GM12878 (cell line): Measurements from ENCODE around the gene DYNC1H1. TPM values are rescaled to one million over a fixed set of nuclear protein-coding genes. Genes with fewer than 3 reads are reported as not detected.

ENCODE experiments used
- ATAC-seq: fragments of 200-7000 bp; cut with Tn5 transposase; 3 replicates; pipeline ENCODE4 v1.9.1; 2020; ENCODE audit warnings: mild to moderate bottlenecking, moderate library complexity
- BruUV-seq: library from RNA; stranded (reverse); fragments of 400-500 nt; replicated peaks from 2 replicates; lab custom pipeline; 2021; lab: Mats Ljungman, UMichigan
- CTCF ChIA-PET: fragments of 300-600 bp; sonication (Branson Sonifier 250); formaldehyde crosslinking; extraction: SDS; loops from one replicate; lab custom pipeline; 2021; ENCODE audit warnings: inconsistent platforms; lab: Yijun Ruan, JAX
- POLR2A ChIA-PET: fragments of 350-600 bp; formaldehyde crosslinking; extraction: SDS; loops from one replicate; lab custom pipeline; 2021; ENCODE audit warnings: inconsistent platforms; lab: Charles Lee
- RAD21 ChIA-PET: fragments of 300-600 bp; sonication (Branson Sonifier 250); formaldehyde crosslinking; loops from one replicate; lab custom pipeline; 2023; ENCODE audit warnings: antibody characterized with exemption; ENCODE audit not compliant: unreplicated experiment; lab: Charles Lee
- SMC1A ChIA-PET: fragments of 300-600 bp; sonication (Branson Sonifier 250); formaldehyde crosslinking; loops from one replicate; lab custom pipeline; 2023; ENCODE audit not compliant: unreplicated experiment, uncharacterized antibody; lab: Charles Lee
- DNase-seq: peaks from one replicate; pipeline ENCODE4 v3.0.0-alpha.2; 2011; ENCODE audit warnings: low read depth, low spot score
- FAIRE-seq: peaks from 3 replicates; lab custom pipeline; 2011; peaks lifted over from hg19 to GRCh38; lab: Jason Lieb, UNC
- H2AFZ ChIP-seq: 2 replicates; pipeline ENCODE4 v1.6.0; 2011; ENCODE audit warnings: low read depth, low read length, control low read depth; ENCODE audit not compliant: control insufficient read depth
- H3K27ac ChIP-seq: 2 replicates; pipeline ENCODE4 v1.5.1; 2011; ENCODE audit warnings: control low read depth; ENCODE audit not compliant: control insufficient read depth, insufficient read depth
- H3K27me3 ChIP-seq, 2 experiments: replicated peaks in 1 of 2; 2 replicates each; pipeline versions ENCODE4 v1.6.0 to v1.6.1; 2011; ENCODE audit warnings: low read length in 1 of 2; ENCODE audit not compliant: control insufficient read depth in 2 of 2, insufficient read depth in 2 of 2
- H3K36me3 ChIP-seq, 2 experiments: 2 replicates each; pipeline ENCODE4 v1.5.1; 2011; ENCODE audit warnings: low read length in 1 of 2; ENCODE audit not compliant: control insufficient read depth in 2 of 2, insufficient read depth in 2 of 2
- H3K4me1 ChIP-seq: 2 replicates; pipeline ENCODE4 v1.6.1; 2011; ENCODE audit warnings: mild to moderate bottlenecking, low read length, moderate library complexity, mixed read lengths; ENCODE audit not compliant: control insufficient read depth, insufficient read depth
- H3K4me2 ChIP-seq: 2 replicates; pipeline ENCODE4 v1.6.0; 2011; ENCODE audit warnings: control low read depth; ENCODE audit not compliant: control insufficient read depth, insufficient read depth
- H3K4me3 ChIP-seq: fragments of 200-600 bp; sonication (generic); 2 replicates; pipeline ENCODE4 v1.5.1; 2016
- H3K79me2 ChIP-seq: 2 replicates; pipeline ENCODE4 v1.6.0; 2011; ENCODE audit warnings: low read length; ENCODE audit not compliant: control insufficient read depth, insufficient read depth
- H3K9ac ChIP-seq: 2 replicates; pipeline ENCODE4 v1.8.0; 2011; ENCODE audit warnings: low read length, control low read depth, mixed read lengths; ENCODE audit not compliant: control insufficient read depth, insufficient read depth
- H3K9me3 ChIP-seq: replicated peaks from 3 replicates; pipeline ENCODE4 v1.5.1; 2011; ENCODE audit warnings: mild to moderate bottlenecking, low read length; ENCODE audit not compliant: control insufficient read depth, insufficient read depth
- H4K20me1 ChIP-seq: 2 replicates; pipeline ENCODE4 v1.6.0; 2011; ENCODE audit not compliant: control insufficient read depth, insufficient read depth
- HCFC1 ChIP-seq: fragments of 150-350 bp; IDR thresholded peaks from 2 replicates; pipeline ENCODE4 v1.6.1; 2014; ENCODE audit warnings: low read length
- RAD21 ChIP-seq: IDR thresholded peaks from 2 replicates; pipeline ENCODE4 v1.6.1; 2011; ENCODE audit warnings: mild to moderate bottlenecking, low read depth, low read length, moderate library complexity; ENCODE audit not compliant: insufficient read depth
- RBBP5 ChIP-seq: fragments of 200-600 bp; sonication (generic); conservative IDR thresholded peaks from 2 replicates; pipeline ENCODE4 v1.6.1; 2016
- RCOR1 ChIP-seq: conservative IDR thresholded peaks from 2 replicates; pipeline ENCODE4 v1.6.1; 2012; ENCODE audit warnings: low read depth, low read length, improper control_type of control experiment
- TCF7 ChIP-seq: IDR thresholded peaks from 2 replicates; pipeline ENCODE4 v1.6.1; 2014; ENCODE audit warnings: antibody characterized with exemption, borderline replicate concordance
- ZSCAN29 ChIP-seq: fragments of 450-650 bp; IDR thresholded peaks from 2 replicates; pipeline ENCODE4 v1.6.1; 2017; ENCODE audit warnings: mild to moderate bottlenecking, moderate library complexity
- WGBS: methylation state at CpG from one replicate; pipeline ENCODE4 v1.1.6; 2016; ENCODE audit warnings: low lambda C conversion rate; ENCODE audit not compliant: insufficient replicate concordance, insufficient coverage; ENCODE audit errors: missing lambda C conversion rate; 5-methylcytosine and 5-hydroxymethylcytosine counted together
- in situ Hi-C: fragments of 300-500 bp; cut with MboI; formaldehyde crosslinking; loops from 9 replicates; pipeline ENCODE4 v1.14.3; 2018; ENCODE audit warnings: mixed read lengths
- intact Hi-C: fragments of 100-400 bp; cut with micrococcal nuclease; formaldehyde crosslinking; loops from one replicate; pipeline ENCODE4 v1.14.2; 2022; ENCODE audit not compliant: unreplicated experiment
- polyA plus RNA-seq, 11 experiments: library from polyadenylated mRNA; depleted of rRNA in 4 of 11; unstranded in 6 of 11; stranded (reverse) in 5 of 11; fragments of >200 nt; fragmentation: Nextera tagmentation in 4 of 11; fragmentation: Illumina TruSeq in 1 of 11; extraction: Ambion mirVana in 4 of 11; extraction: Trizol in 1 of 11; gene quantifications; 1 replicate in 1 of 11; 2 replicates in 10 of 11; pipeline versions ENCODE4 v1.2.1 to v1.2.3, GENCODE V29; 2011 to 2016; ENCODE audit warnings: inconsistent platforms in 2 of 11, missing spikeins in 2 of 11, low read depth in 1 of 11
- total RNA-seq, 4 experiments: library from RNA; depleted of rRNA in 3 of 4; stranded (reverse); fragments of >200 nt in 3 of 4; fragmentation: Illumina TruSeq in 1 of 4; extraction: Trizol in 1 of 4; gene quantifications; 2 replicates each; pipeline versions ENCODE4 v1.2.1 to v1.2.3, GENCODE V29; 2013 to 2021
- TF ChIP-seq, protein P1 (sequence below): IDR thresholded peaks from 2 replicates; pipeline ENCODE4 v1.6.1; 2012; ENCODE audit warnings: improper control_type of control experiment, low read depth, low read length; ENCODE audit not compliant: insufficient replicate concordance
- TF ChIP-seq, protein P2 (sequence below): fragments of 450-650 bp; IDR thresholded peaks from 2 replicates; pipeline ENCODE4 v1.6.1; 2016; ENCODE audit warnings: mild to moderate bottlenecking, moderate library complexity, borderline replicate concordance
- TF ChIP-seq, protein P3 (sequence below): fragments of 150-350 bp; IDR thresholded peaks from 2 replicates; pipeline ENCODE4 v1.6.1; 2014; ENCODE audit warnings: mild to moderate bottlenecking, low read depth, low read length

Gene DYNC1H1
- total and polyA plus RNA-seq, 10 of the 15 experiments (the other 5 are each of a cell fraction or from before 2014, with no cell fraction given): 38.4 to 291 (median 111) TPM

- no peak for TF ChIP-seq RCOR1
- TF ChIP-seq, protein P1, sequence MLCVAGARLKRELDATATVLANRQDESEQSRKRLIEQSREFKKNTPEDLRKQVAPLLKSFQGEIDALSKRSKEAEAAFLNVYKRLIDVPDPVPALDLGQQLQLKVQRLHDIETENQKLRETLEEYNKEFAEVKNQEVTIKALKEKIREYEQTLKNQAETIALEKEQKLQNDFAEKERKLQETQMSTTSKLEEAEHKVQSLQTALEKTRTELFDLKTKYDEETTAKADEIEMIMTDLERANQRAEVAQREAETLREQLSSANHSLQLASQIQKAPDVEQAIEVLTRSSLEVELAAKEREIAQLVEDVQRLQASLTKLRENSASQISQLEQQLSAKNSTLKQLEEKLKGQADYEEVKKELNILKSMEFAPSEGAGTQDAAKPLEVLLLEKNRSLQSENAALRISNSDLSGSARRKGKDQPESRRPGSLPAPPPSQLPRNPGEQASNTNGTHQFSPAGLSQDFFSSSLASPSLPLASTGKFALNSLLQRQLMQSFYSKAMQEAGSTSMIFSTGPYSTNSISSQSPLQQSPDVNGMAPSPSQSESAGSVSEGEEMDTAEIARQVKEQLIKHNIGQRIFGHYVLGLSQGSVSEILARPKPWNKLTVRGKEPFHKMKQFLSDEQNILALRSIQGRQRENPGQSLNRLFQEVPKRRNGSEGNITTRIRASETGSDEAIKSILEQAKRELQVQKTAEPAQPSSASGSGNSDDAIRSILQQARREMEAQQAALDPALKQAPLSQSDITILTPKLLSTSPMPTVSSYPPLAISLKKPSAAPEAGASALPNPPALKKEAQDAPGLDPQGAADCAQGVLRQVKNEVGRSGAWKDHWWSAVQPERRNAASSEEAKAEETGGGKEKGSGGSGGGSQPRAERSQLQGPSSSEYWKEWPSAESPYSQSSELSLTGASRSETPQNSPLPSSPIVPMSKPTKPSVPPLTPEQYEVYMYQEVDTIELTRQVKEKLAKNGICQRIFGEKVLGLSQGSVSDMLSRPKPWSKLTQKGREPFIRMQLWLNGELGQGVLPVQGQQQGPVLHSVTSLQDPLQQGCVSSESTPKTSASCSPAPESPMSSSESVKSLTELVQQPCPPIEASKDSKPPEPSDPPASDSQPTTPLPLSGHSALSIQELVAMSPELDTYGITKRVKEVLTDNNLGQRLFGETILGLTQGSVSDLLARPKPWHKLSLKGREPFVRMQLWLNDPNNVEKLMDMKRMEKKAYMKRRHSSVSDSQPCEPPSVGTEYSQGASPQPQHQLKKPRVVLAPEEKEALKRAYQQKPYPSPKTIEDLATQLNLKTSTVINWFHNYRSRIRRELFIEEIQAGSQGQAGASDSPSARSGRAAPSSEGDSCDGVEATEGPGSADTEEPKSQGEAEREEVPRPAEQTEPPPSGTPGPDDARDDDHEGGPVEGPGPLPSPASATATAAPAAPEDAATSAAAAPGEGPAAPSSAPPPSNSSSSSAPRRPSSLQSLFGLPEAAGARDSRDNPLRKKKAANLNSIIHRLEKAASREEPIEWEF: no peak
These were observed 64.4 kb downstream of the DYNC1H1 start (continued) for GRCh38 chr14:102028733-102029132.

- no peak overlapping the region for H3K27ac ChIP-seq
- CTCF ChIA-PET: interaction anchor here (1.0 to 1.1 kb wide), 2 partner anchors 66 to 284 kb away, joined by 3 to 4 read pairs; no protein-coding TSS in a partner anchor
- no peak overlapping the region for H3K9ac ChIP-seq
- H2AFZ ChIP-seq: no peak overlapping the region
- SMC1A ChIA-PET: interaction anchor here (0.6 to 1.2 kb wide), 2 partner anchors 11 to 58 kb away, joined by 3 read pairs; no protein-coding TSS in a partner anchor
- POLR2A ChIA-PET: no interaction called here
- no peak for FAIRE-seq
- H3K4me2 ChIP-seq: no peak overlapping the region
- no peak overlapping the region for H3K4me3 ChIP-seq
- H4K20me1 ChIP-seq: no peaks in the 10 kb centered on the region; the same call in 1 of the 2 replicates
- no peak for ATAC-seq
- H3K79me2 ChIP-seq: no peaks in the 10 kb centered on the region
- H3K9me3 ChIP-seq: no peaks in the 10 kb centered on the region
- peaks cover 36 to 53% of the 10 kb centered on the region in 2 experiments for H3K36me3 ChIP-seq
- RAD21 ChIA-PET: interaction anchor here (0.8 to 1.0 kb wide), 2 partner anchors 66 to 67 kb away, joined by 3 to 5 read pairs; no protein-coding TSS in a partner anchor
- no peaks in the 10 kb centered on the region for H3K27me3 ChIP-seq
- intact Hi-C loops: no loop called here
- no TSS peak for BruUV-seq
- in situ Hi-C loops: no loop called here
- 94% methylated on average over 2 of the region's 2 CpGs for WGBS
- no peak for DNase-seq
- no peaks in the 10 kb centered on the region for H3K4me1 ChIP-seq
- TF ChIP-seq RAD21 (no peak), RBBP5 (no peak), ZSCAN29 (no peak), HCFC1 (no peak), TCF7 (no peak)
- TF ChIP-seq, protein P2, sequence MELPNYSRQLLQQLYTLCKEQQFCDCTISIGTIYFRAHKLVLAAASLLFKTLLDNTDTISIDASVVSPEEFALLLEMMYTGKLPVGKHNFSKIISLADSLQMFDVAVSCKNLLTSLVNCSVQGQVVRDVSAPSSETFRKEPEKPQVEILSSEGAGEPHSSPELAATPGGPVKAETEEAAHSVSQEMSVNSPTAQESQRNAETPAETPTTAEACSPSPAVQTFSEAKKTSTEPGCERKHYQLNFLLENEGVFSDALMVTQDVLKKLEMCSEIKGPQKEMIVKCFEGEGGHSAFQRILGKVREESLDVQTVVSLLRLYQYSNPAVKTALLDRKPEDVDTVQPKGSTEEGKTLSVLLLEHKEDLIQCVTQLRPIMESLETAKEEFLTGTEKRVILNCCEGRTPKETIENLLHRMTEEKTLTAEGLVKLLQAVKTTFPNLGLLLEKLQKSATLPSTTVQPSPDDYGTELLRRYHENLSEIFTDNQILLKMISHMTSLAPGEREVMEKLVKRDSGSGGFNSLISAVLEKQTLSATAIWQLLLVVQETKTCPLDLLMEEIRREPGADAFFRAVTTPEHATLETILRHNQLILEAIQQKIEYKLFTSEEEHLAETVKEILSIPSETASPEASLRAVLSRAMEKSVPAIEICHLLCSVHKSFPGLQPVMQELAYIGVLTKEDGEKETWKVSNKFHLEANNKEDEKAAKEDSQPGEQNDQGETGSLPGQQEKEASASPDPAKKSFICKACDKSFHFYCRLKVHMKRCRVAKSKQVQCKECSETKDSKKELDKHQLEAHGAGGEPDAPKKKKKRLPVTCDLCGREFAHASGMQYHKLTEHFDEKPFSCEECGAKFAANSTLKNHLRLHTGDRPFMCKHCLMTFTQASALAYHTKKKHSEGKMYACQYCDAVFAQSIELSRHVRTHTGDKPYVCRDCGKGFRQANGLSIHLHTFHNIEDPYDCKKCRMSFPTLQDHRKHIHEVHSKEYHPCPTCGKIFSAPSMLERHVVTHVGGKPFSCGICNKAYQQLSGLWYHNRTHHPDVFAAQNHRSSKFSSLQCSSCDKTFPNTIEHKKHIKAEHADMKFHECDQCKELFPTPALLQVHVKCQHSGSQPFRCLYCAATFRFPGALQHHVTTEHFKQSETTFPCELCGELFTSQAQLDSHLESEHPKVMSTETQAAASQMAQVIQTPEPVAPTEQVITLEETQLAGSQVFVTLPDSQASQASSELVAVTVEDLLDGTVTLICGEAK: no peak
- TF ChIP-seq, protein P3, sequence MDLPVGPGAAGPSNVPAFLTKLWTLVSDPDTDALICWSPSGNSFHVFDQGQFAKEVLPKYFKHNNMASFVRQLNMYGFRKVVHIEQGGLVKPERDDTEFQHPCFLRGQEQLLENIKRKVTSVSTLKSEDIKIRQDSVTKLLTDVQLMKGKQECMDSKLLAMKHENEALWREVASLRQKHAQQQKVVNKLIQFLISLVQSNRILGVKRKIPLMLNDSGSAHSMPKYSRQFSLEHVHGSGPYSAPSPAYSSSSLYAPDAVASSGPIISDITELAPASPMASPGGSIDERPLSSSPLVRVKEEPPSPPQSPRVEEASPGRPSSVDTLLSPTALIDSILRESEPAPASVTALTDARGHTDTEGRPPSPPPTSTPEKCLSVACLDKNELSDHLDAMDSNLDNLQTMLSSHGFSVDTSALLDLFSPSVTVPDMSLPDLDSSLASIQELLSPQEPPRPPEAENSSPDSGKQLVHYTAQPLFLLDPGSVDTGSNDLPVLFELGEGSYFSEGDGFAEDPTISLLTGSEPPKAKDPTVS: no peak
These were observed 65.6 kb downstream of the DYNC1H1 start for GRCh38 chr14:102029956-102030355.
